ENCODE measurements around the gene PTPN1.

- TF ChIP-seq POLR2A (IDR thresholded peaks at IDR 0.05) (no peak), CTCF (IDR thresholded peaks at IDR 0.05) (no peak)
Measured at GRCh38 chr20:50562262-50562701, 52.1 kb downstream of the PTPN1 start.

Data from Peyer's patch (tissue), 4 donors.